GM12872 (cell line): Measurements from ENCODE around the gene PALD1.

ENCODE experiments used
- TF ChIP-seq, protein P1 (sequence below): IDR thresholded peaks from 3 replicates; pipeline ENCODE4 v1.5.1; 2011; ENCODE audit warnings: low read depth, mild to moderate bottlenecking, low read length, moderate library complexity; ENCODE audit not compliant: insufficient read depth

Gene PALD1

GRCh38 chr10:70498970-70499835, 20.6 kb downstream of the PALD1 start:
- TF ChIP-seq, protein P1, sequence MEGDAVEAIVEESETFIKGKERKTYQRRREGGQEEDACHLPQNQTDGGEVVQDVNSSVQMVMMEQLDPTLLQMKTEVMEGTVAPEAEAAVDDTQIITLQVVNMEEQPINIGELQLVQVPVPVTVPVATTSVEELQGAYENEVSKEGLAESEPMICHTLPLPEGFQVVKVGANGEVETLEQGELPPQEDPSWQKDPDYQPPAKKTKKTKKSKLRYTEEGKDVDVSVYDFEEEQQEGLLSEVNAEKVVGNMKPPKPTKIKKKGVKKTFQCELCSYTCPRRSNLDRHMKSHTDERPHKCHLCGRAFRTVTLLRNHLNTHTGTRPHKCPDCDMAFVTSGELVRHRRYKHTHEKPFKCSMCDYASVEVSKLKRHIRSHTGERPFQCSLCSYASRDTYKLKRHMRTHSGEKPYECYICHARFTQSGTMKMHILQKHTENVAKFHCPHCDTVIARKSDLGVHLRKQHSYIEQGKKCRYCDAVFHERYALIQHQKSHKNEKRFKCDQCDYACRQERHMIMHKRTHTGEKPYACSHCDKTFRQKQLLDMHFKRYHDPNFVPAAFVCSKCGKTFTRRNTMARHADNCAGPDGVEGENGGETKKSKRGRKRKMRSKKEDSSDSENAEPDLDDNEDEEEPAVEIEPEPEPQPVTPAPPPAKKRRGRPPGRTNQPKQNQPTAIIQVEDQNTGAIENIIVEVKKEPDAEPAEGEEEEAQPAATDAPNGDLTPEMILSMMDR: no peak

DNA sequence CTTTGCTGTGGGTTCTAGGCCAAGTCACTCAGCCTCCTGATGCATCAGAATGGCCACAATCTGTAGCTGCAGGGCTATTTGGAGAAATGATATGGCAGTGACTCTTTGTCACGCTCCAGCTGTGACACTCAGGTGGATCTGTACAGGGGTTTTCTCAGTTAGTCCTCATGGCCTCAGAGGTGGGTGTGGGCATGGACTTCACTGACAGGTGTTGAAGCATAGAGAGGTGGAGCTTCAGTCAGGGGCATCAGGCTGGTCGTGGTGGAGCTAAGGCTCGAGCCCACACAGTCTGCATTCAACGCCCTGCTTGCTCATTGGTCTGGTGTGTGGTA, 21.2 kb downstream of the PALD1 start:
- TF ChIP-seq, protein P1: no peak

DNA sequence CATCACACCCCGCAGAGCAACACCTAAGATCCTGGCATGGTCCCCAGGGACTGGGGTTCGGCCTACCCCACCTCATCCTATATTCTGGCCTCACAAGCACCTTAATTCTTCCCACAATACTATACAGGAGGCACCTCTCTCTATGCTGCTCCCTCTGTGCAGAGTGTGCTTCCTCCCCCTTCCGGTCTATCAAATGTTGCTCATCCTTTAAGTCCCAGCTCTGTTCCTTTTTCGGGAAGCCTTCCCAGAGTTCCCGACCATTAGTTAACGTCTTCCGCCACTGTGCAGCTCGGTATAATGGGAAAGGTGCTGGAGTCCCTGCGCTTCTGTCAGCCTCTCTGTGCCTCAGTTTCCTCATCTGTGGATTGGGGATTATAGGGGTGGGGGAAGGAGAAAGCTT, 21.8 kb downstream of the PALD1 start:
- TF ChIP-seq, protein P1: no peak

DNA sequence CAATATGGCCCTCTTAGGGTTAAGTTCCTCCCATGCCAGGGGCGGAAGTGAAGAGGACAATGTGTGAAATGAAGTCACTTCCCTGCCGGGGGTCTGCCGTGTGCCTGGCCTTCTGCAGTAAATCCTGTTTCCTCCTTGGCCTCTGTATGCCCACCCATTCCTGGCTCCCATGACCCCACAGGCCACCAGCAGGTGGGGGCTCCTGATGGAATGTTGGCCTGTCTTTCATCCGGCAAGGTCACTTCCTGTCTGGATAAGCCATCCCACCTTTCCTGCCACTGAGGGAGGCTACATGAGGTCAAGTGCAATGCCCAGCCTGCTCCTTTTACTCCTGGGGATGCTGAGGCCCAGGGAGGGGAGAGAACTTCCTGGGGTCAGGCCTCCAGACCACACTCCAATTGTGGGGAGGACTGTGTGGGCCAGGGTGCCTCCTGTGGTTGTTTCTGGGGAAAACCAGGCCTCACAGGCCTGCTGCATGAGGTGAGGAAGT, 22.3 kb downstream of the PALD1 start:
- TF ChIP-seq, protein P1: no peak

GRCh38 chr10:70502406-70502805, 23.8 kb downstream of the PALD1 start:
- TF ChIP-seq, protein P1: no peak

- TF ChIP-seq, protein P1: no peak
These were observed 25.2 kb downstream of the PALD1 start for GRCh38 chr10:70503776-70504175.

DNA sequence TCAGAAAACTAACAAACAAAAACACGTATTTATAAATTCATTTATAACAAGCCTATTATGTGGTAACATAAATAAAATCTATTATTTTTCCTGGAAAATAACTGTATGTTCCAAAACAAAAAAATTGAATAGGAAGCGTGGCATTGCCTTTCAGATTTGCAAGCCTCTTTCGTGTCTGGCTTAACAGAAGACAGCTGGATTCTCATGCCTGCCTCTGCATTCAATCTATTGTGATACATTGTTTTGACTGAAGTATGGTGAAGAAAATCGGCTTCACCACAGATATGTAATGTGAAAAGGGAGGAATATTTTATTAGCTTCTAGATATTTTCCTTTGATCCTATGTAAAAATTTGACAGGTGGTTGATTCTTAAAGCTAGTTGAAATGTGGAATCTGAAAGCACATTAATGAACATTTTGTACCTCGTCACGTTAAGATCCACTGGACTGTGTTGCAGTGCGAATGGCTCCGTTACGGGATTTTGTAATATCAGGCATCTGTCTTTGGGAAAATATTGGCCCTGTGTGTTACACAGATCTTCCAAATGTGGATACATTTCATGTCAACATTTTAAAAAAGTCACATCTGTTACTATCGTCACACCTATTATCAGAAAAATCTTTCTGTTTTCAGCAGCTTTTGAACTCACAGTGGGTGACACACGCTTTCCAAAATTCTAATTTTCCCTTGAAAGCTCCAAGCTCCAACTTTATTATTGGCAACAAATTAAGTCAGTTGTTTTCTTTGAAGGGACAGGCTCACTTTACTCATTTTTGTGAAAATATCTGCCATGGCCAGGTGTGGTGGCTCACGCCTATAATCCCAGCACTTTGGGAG, 26.2 kb downstream of the PALD1 start:
- TF ChIP-seq, protein P1: no peak
